NCI-H526 (cell line): Measurements from ENCODE around the gene METTL1.

ENCODE experiments used
- DNase-seq, 2 experiments: peaks; one replicate each; lab custom pipeline; 2025; lab: John Stamatoyannopoulos, UW

METTL1 gene

GRCh38 chr12:57767305-57767698 lies 4.6 kb downstream of the METTL1 start:
- no peak for DNase-seq

GRCh38 chr12:57766464-57767304 lies 5.2 kb downstream of the METTL1 start, which contains the start of gene CYP27B1:
Gene CYP27B1, minus strand, starts transcription at chr12:57767078. Its CDS starts 37 bp downstream, at chr12:57767041.
- DNase-seq: peak; percentile 18 to 28

GRCh38 chr12:57765698-57766463 lies 6.0 kb downstream of the METTL1 start:
- peak in 1 of 2 experiments; percentile 27 for DNase-seq

GRCh38 chr12:57765003-57765697 lies 6.8 kb downstream of the METTL1 start:
- DNase-seq: peak; percentile 17 to 72

- DNase-seq: no peak
Measured at GRCh38 chr12:57764662-57765002, 7.3 kb downstream of the METTL1 start.

- no peak for DNase-seq
Measured at GRCh38 chr12:57763881-57764661, 7.8 kb downstream of the METTL1 start.

- no peak for DNase-seq
Measured at GRCh38 chr12:57762463-57762862, 9.4 kb downstream of the METTL1 start.

- no peak for DNase-seq
Measured at GRCh38 chr12:57761391-57761998, 10.4 kb downstream of the METTL1 start.

- no peak for DNase-seq
Measured at GRCh38 chr12:57760347-57760982, 11.4 kb downstream of the METTL1 start.

GRCh38 chr12:57759360-57759980 lies 12.4 kb downstream of the METTL1 start:
- peak; percentile 20 to 58 for DNase-seq

- no peak for DNase-seq
Measured at GRCh38 chr12:57758552-57759359, 13.1 kb downstream of the METTL1 start.

GRCh38 chr12:57757771-57758170 lies 14.1 kb downstream of the METTL1 start:
- DNase-seq: no peak

GRCh38 chr12:57756406-57757341 lies 15.2 kb downstream of the METTL1 start:
- DNase-seq: peak; percentile 41 to 83

GRCh38 chr12:57755454-57756372 lies 16.2 kb downstream of the METTL1 start:
- peak in 1 of 2 experiments; percentile 66 for DNase-seq

- DNase-seq: no peak
Measured at GRCh38 chr12:57755194-57755453, 16.8 kb downstream of the METTL1 start.

- peak; percentile 79 to 94 for DNase-seq
Measured at GRCh38 chr12:57754411-57755193, 17.3 kb downstream of the METTL1 start, which contains the start of gene MARCHF9. Gene MARCHF9, plus strand, starts transcription at chr12:57755103. Its CDS starts 426 bp downstream, at chr12:57755529.
